GM10266 (cell line): ENCODE measurements around the gene JAM3.

Experiments used
- DNase-seq: peaks from one replicate; pipeline ENCODE4 v3.0.0; 2012; ENCODE audit errors: extremely low spot score
- TF ChIP-seq, protein P1 (sequence below): IDR thresholded peaks from 2 replicates; pipeline ENCODE4 v1.5.1; 2012; ENCODE audit warnings: mild to moderate bottlenecking, low read depth; ENCODE audit not compliant: control insufficient read depth, insufficient read depth; ENCODE audit errors: missing control alignments

JAM3 gene

DNA sequence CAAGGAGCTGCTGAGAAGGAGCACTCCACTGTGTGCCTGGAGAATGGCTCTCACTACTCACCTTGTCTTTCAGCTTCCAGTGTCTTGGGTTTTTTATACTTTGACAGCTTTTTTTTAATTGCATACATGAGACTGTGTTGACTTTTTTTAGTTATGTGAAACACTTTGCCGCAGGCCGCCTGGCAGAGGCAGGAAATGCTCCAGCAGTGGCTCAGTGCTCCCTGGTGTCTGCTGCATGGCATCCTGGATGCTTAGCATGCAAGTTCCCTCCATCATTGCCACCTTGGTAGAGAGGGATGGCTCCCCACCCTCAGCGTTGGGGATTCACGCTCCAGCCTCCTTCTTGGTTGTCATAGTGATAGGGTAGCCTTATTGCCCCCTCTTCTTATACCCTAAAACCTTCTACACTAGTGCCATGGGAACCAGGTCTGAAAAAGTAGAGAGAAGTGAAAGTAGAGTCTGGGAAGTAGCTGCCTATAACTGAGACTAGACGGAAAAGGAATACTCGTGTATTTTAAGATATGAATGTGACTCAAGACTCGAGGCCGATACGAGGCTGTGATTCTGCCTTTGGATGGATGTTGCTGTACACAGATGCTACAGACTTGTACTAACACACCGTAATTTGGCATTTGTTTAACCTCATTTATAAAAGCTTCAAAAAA is 82.3 kb downstream of the JAM3 start:
- no peak for DNase-seq
- TF ChIP-seq, protein P1, sequence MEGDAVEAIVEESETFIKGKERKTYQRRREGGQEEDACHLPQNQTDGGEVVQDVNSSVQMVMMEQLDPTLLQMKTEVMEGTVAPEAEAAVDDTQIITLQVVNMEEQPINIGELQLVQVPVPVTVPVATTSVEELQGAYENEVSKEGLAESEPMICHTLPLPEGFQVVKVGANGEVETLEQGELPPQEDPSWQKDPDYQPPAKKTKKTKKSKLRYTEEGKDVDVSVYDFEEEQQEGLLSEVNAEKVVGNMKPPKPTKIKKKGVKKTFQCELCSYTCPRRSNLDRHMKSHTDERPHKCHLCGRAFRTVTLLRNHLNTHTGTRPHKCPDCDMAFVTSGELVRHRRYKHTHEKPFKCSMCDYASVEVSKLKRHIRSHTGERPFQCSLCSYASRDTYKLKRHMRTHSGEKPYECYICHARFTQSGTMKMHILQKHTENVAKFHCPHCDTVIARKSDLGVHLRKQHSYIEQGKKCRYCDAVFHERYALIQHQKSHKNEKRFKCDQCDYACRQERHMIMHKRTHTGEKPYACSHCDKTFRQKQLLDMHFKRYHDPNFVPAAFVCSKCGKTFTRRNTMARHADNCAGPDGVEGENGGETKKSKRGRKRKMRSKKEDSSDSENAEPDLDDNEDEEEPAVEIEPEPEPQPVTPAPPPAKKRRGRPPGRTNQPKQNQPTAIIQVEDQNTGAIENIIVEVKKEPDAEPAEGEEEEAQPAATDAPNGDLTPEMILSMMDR = no peak

DNA sequence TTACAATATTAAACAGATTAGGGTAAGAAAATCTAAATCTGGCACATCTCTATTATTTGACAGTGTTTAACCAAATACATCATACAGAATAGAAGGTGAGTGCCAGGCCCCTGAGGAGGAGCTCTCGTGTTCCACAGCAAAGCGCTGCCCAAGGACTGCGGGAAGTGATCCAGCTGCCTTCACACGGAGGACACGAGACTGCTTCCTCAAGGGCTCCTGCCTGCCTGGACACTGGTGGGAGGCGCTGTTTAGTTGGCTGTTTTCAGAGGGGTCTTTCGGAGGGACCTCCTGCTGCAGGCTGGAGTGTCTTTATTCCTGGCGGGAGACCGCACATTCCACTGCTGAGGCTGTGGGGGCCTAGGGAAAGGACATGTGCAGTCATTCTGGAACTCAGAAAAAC is 83.8 kb downstream of the JAM3 start:
- TF ChIP-seq, protein P1 = no peak

DNA sequence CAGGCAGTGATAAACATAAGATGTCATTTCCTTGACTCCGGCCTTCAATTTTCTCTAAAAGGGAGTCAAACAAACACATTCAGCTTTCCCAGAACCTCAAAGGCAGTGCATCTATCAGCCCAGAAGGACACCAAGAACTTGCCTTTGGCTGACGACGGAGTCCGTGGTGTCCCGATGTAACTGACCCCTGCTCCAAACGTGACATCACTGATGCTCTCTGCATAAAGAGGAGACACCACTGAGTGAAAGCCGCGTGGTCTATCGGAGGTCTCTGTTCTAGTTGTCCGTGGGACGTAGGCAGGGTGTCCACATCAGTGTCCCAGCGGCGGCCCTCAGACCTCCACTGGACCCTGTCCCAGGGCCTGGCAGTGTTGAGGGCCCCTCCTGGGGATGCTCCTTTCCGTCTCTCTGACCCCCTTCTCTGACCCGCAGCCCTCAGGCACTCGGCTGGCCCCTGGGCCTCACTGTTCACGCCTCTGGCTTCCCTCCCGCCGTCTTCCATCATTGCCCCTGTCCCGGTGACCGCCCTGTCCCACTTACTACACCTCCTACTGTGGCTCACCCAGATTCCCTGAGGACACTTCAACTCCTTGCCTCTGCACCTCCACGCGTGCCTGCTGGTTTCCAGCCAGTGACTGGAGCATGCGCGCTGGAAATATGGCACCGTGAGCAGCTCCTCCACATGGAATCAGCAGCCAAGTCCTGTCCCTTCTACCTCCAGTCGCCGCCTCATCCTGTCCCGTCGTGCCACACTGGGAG is 84.5 kb downstream of the JAM3 start:
- TF ChIP-seq, protein P1 = no peak
- no peak for DNase-seq

More for the DNA sequence above, 83.8 kb downstream of the JAM3 start:
- no peak for DNase-seq

- no peak for DNase-seq
- TF ChIP-seq, protein P1 = no peak
Observed at GRCh38 chr11:134154441-134154840, 85.6 kb downstream of the JAM3 start.

GRCh38 chr11:134155456-134155855 is 86.6 kb downstream of the JAM3 start:
- no peak for DNase-seq
- TF ChIP-seq, protein P1 = no peak

DNA sequence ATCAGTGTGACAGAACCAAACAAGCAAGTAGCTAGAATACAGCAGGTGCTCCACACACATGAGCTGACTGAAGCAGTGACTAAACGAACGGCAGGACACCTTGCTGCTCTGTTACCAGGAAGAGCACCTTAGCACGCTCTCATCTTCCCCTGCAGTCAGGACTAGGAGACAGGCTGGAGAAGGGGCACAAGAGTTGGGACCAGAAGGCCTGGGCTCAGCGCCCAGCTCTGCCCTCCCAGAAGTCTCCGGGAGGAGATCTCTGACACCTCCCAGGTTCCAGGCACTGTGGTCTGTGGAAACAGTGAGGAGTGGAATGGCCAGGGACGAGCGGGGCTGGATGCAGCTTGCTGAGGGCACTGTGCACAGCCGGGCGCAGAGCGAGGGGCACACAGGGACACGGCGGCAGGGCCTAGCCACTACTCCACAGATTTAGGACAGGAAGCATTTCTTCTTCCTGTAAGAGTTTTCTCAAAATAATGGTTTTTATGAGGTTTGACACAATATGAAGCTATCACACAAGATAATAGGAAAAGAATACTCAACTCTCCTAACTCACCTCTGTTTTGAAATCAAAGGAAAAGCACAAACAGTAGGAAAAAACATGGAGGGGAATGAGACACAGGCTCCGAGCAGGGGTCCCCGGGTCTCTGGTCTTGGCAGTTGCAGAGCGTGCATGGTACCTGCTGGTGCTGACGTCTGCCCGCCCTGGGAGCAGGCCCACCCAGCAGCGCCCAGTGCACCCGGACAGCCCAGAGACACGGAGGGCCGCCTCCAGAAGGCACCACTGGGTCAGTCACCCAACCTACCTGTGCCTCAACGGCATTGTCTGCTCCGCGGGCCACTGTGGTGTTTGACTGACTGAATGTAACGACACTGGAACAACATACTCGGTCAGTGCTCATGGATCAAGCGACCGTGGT is 87.3 kb downstream of the JAM3 start:
- DNase-seq = no peak
- TF ChIP-seq, protein P1 = no peak
